Fibroblast of lung (primary cell): Measurements from ENCODE around the gene ATP10D. TPM values are rescaled to one million over a fixed set of nuclear protein-coding genes. Genes with fewer than 3 reads are reported as not detected.

Source experiments
- DNase-seq, 2 donors: peaks; one replicate each; pipeline versions ENCODE4 v3.0.0 to v3.0.0-alpha.2; 2010; ENCODE audit warnings: low read depth in 2 of 2
- H2AFZ ChIP-seq: 2 replicates; pipeline ENCODE4 v1.5.1; 2012; ENCODE audit warnings: low read length, control low read depth, inconsistent platforms
- H3K27ac ChIP-seq: 2 replicates; pipeline ENCODE4 v1.5.1; 2011; ENCODE audit warnings: low read length, control low read depth; ENCODE audit not compliant: insufficient read depth
- H3K27me3 ChIP-seq: 2 replicates; pipeline ENCODE4 v1.5.1; 2011; ENCODE audit warnings: mild to moderate bottlenecking, low read length; ENCODE audit not compliant: control insufficient read depth, insufficient read depth
- H3K36me3 ChIP-seq: 2 replicates; pipeline ENCODE4 v1.5.1; 2011; ENCODE audit warnings: low read length; ENCODE audit not compliant: control insufficient read depth, insufficient read depth
- H3K4me1 ChIP-seq: 2 replicates; pipeline ENCODE4 v1.5.1; 2011; ENCODE audit warnings: low read length; ENCODE audit not compliant: control insufficient read depth, insufficient read depth; ENCODE audit errors: extremely low read depth
- H3K4me2 ChIP-seq: 2 replicates; pipeline ENCODE4 v1.5.1; 2011; ENCODE audit warnings: low read length, control low read depth; ENCODE audit not compliant: insufficient read depth; ENCODE audit errors: extremely low read depth
- H3K4me3 ChIP-seq, 4 experiments: fragments of 200-600 bp in 1 of 4; sonication (generic) in 1 of 4; replicated peaks in 1 of 4; 2 replicates each; pipeline ENCODE4 v1.5.1; 2011 to 2016; ENCODE audit warnings: low read length in 4 of 4, low read depth in 3 of 4, mild to moderate bottlenecking in 3 of 4, control low read depth in 2 of 4, inconsistent platforms in 1 of 4, mixed read lengths in 1 of 4; ENCODE audit not compliant: insufficient read depth in 1 of 4; ENCODE audit errors: control extremely low read depth in 1 of 4
- H3K79me2 ChIP-seq: 2 replicates; pipeline ENCODE4 v1.5.1; 2012; ENCODE audit warnings: mild to moderate bottlenecking, low read length, inconsistent platforms; ENCODE audit not compliant: control insufficient read depth, insufficient read depth
- H3K9ac ChIP-seq: 2 replicates; pipeline ENCODE4 v1.5.1; 2011; ENCODE audit warnings: mild to moderate bottlenecking, low read length, control low read depth; ENCODE audit not compliant: insufficient read depth
- H3K9me3 ChIP-seq: 2 replicates; pipeline ENCODE4 v1.5.1; 2012; ENCODE audit warnings: low read depth, low read length; ENCODE audit not compliant: control insufficient read depth, insufficient read depth
- H4K20me1 ChIP-seq: 2 replicates; pipeline ENCODE4 v1.5.1; 2011; ENCODE audit warnings: low read length; ENCODE audit not compliant: control insufficient read depth, insufficient read depth; ENCODE audit errors: extremely low read depth
- CTCF ChIP-seq, 2 donors: IDR thresholded peaks in 1 of 2; conservative IDR thresholded peaks in 1 of 2; 1 replicate in 1 of 2; 2 replicates in 1 of 2; pipeline ENCODE4 v1.5.1; 2011 to 2012; ENCODE audit warnings: low read length in 2 of 2, control low read depth in 1 of 2, inconsistent platforms in 1 of 2, low read depth in 1 of 2, mild to moderate bottlenecking in 1 of 2
- EZH2 ChIP-seq: IDR thresholded peaks from 2 replicates; pipeline ENCODE4 v1.5.1; 2012; ENCODE audit warnings: low read length, control low read depth, mild to moderate bottlenecking; ENCODE audit errors: missing control alignments
- polyA plus RNA-seq, 2 donors: library from polyadenylated mRNA; depleted of rRNA in 1 of 2; stranded (reverse) in 1 of 2; unstranded in 1 of 2; fragments of >200 nt; gene quantifications; 2 replicates each; pipeline ENCODE4 v1.2.1, GENCODE V29; 2011 to 2012; ENCODE audit warnings: missing spikeins in 1 of 2
- total RNA-seq: library from RNA; depleted of rRNA; stranded (reverse); fragments of >200 nt; gene quantifications from 2 replicates; pipeline ENCODE4 v1.2.1, GENCODE V29; 2014

The ATP10D gene
- total and polyA plus RNA-seq, 2 donors (not counting 1 experiment from before 2014, with no cell fraction given): 24.6 to 40.8 TPM

GRCh38 chr4:47451657-47452056, 33.4 kb upstream of the ATP10D start:
- Histone ChIP-seq H4K20me1 (no peaks in the 10 kb centered on the region), H3K9ac (no peak overlapping the region), H2AFZ (no peak overlapping the region), H3K36me3 (no peaks in the 10 kb centered on the region), H3K9me3 (no peaks in the 10 kb centered on the region), H3K4me3 (no peak overlapping the region), H3K27ac (no peak overlapping the region), H3K27me3 (no peaks in the 10 kb centered on the region), H3K4me1 (no peaks in the 10 kb centered on the region), H3K79me2 (no peaks in the 10 kb centered on the region), H3K4me2 (no peak overlapping the region)
- peak; percentile 5 to 15 for DNase-seq
- no peak for TF ChIP-seq EZH2

GRCh38 chr4:47462799-47463234, 22.3 kb upstream of the ATP10D start:
- H4K20me1 ChIP-seq: no peaks in the 10 kb centered on the region
- peaks cover 6% of the 10 kb centered on the region for H3K79me2 ChIP-seq
- peak; percentile 4 to 11 for DNase-seq
- peak overlapping the region; percentile 13 for H2AFZ ChIP-seq
- peak overlapping the region; percentile 91 for H3K4me2 ChIP-seq
- TF ChIP-seq CTCF (conservative IDR thresholded peaks at IDR 0.05 in 1 of 2, IDR thresholded peaks at IDR 0.05 in 1 of 2; ENCODE audit: low read depth in 1 of 2, low read length in 2 of 2): no peak
- no peak for TF ChIP-seq EZH2
- no peaks in the 10 kb centered on the region for H3K4me1 ChIP-seq
- no peaks in the 10 kb centered on the region for H3K9me3 ChIP-seq
- peak overlapping the region; percentile 47 to 94 (median 78) for H3K4me3 ChIP-seq
- H3K9ac ChIP-seq: peak overlapping the region; percentile 85
- H3K27ac ChIP-seq: peak overlapping the region; percentile 81
- H3K27me3 ChIP-seq: no peaks in the 10 kb centered on the region
- no peaks in the 10 kb centered on the region for H3K36me3 ChIP-seq

- Histone ChIP-seq H2AFZ (peak within 1 kb of the TSS; percentile 90), H3K4me2 (peak within 1 kb of the TSS; percentile 91), H3K9ac (peak within 1 kb of the TSS; percentile 85), H4K20me1 (no peaks in the 10 kb centered on the region), H3K4me1 (no peaks in the 10 kb centered on the region), H3K36me3 (no peaks in the 10 kb centered on the region), H3K9me3 (no peaks in the 10 kb centered on the region), H3K4me3 (peak within 1 kb of the TSS; percentile 47 to 94 (median 78)), H3K27me3 (no peaks in the 10 kb centered on the region), H3K79me2 (peaks cover 6% of the 10 kb centered on the region), H3K27ac (peak within 1 kb of the TSS; percentile 81)
- peak; percentile 94 to 96 for DNase-seq
- no peak for TF ChIP-seq EZH2
- TF ChIP-seq CTCF (conservative IDR thresholded peaks at IDR 0.05 in 1 of 2, IDR thresholded peaks at IDR 0.05 in 1 of 2; ENCODE audit: low read depth in 1 of 2, low read length in 2 of 2): peak in 1 of 2 donors; percentile 18
Measured at GRCh38 chr4:47463235-47463956, 21.7 kb upstream of the ATP10D start, which contains the start of gene COMMD8. COMMD8 (minus strand) TSS chr4:47463702; CDS start chr4:47463651, 51 bp downstream.
